ENCODE measurements around the gene CCS.
"Not testable (repeated sequence)": the region's sequence is repeated elsewhere in the genome, so short reads cannot be mapped to it uniquely, and the experiment has no call there.

CCS gene

DNA sequence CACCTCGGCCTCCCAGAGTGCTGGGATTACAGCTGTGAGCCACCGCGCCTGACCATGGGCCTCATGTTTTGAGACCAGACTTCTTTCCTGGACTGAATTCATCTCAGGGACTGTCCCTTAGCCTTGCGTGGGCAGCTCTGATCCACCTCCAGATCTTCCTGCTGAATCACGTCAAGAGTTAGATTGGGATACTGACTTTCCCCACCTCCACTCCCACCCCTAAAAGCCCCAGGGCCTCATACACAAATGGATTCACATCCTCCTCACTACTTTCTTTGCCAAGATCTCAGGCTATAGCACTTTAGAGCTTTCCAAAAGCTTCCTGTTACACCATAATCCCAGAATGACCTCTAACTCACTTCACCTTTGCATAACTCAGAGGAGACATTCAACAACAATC is 12.2 kb upstream of the CCS start:
- POLR2A ChIA-PET: interaction anchor here (0.9 to 1.7 kb wide), 3 partner anchors 36 to 97 kb away, joined by 3 to 5 read pairs (median 5); partner anchors contain the start of genes RBM14, RBM4 and RBM4B
- CTCF ChIA-PET: interaction anchor here (0.7 to 1.2 kb wide), 2 partner anchors 11 to 96 kb away, joined by 3 to 8 read pairs; partner anchors contain the start of genes CCDC87 and CCS
- no peak for DNase-seq (ENCODE audit: extremely low spot score)
- TF ChIP-seq FOXA1 (IDR thresholded peaks at IDR 0.05): no peak
- TF ChIP-seq ZNF384 (IDR thresholded peaks at IDR 0.05): no peak
- no peak for TF ChIP-seq SP1 (IDR thresholded peaks at IDR 0.05)
- no peak for TF ChIP-seq CTBP1 (IDR thresholded peaks at IDR 0.05; ENCODE audit: borderline replicate concordance)
- TF ChIP-seq NFRKB (IDR thresholded peaks at IDR 0.05): no peak

DNA sequence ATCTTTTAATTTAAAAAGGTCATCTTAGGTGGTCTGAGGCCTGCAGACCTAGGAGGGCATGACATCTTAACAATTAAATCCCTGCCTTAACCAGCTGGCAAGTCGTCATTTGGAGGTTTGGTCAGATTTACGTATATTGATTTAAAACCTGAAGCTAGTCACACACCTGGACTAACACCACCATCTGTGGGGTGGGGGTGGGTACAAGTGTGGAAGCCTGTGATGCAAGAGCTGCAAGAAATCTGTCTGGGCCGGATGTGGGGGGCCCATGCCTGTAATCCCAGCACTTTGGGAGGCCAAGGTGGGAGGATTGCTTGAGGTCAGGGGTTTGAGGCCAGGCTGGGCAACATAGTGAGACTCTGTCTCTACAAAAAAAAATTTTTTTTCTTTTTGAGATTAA is 11.7 kb upstream of the CCS start:
- ChIA-PET CTCF (interaction anchor here (0.7 to 1.2 kb wide), 2 partner anchors 11 to 96 kb away, joined by 3 to 8 read pairs; partner anchors contain the start of genes CCDC87 and CCS), POLR2A (interaction anchor here (0.9 to 1.7 kb wide), 2 partner anchors 57 to 97 kb away, joined by 3 to 5 read pairs; partner anchors contain the start of genes RBM4 and RBM4B)
- no peak for DNase-seq (ENCODE audit: extremely low spot score)
- no peak for TF ChIP-seq NFRKB (IDR thresholded peaks at IDR 0.05)
- TF ChIP-seq, protein P1, sequence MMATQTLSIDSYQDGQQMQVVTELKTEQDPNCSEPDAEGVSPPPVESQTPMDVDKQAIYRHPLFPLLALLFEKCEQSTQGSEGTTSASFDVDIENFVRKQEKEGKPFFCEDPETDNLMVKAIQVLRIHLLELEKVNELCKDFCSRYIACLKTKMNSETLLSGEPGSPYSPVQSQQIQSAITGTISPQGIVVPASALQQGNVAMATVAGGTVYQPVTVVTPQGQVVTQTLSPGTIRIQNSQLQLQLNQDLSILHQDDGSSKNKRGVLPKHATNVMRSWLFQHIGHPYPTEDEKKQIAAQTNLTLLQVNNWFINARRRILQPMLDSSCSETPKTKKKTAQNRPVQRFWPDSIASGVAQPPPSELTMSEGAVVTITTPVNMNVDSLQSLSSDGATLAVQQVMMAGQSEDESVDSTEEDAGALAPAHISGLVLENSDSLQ (IDR thresholded peaks at IDR 0.05): no peak
- no peak for TF ChIP-seq CTBP1 (IDR thresholded peaks at IDR 0.05; ENCODE audit: borderline replicate concordance)
- TF ChIP-seq FOXK2 (IDR thresholded peaks at IDR 0.05): no peak
- no peak for TF ChIP-seq L3MBTL2 (conservative IDR thresholded peaks at IDR 0.05)
- no peak for TF ChIP-seq LEF1 (IDR thresholded peaks at IDR 0.05; ENCODE audit: borderline replicate concordance)
- no peak for TF ChIP-seq SUZ12 (IDR thresholded peaks at IDR 0.05)
- TF ChIP-seq ZNF384 (IDR thresholded peaks at IDR 0.05): no peak
- no peak for TF ChIP-seq FOXM1 (IDR thresholded peaks at IDR 0.05; ENCODE audit: borderline replicate concordance)
- no peak for TF ChIP-seq ARNT (IDR thresholded peaks at IDR 0.05)
- TF ChIP-seq FOXA1 (IDR thresholded peaks at IDR 0.05): no peak
- TF ChIP-seq TARDBP (IDR thresholded peaks at IDR 0.05): no peak
- no peak for TF ChIP-seq SP1 (IDR thresholded peaks at IDR 0.05)
- no peak for TF ChIP-seq BHLHE40 (IDR thresholded peaks at IDR 0.05; ENCODE audit: borderline replicate concordance)

GRCh38 chr11:66582565-66583147 is 10.3 kb upstream of the CCS start:
- POLR2A ChIA-PET; CTCF ChIA-PET; DNase-seq (ENCODE audit: extremely low spot score): not testable (repeated sequence)

DNA sequence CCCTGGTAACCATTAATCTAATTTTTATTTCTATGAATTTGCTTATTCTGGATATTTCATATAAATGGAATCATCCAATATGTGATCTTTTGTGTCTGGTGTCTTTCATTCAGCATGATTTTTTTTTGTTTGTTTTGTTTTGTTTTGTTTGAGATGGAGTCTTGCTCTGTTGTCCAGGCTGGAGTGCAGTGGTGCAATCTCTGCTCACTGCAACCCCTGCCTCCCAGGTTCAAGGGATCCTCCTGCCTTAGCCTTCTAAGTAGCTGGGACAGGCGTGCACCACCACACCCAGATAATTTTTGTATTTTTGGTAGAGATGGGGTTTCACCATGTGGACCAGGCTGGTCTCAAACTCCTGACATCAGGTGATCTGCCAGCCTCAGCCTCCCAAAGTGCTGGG is 7.5 kb upstream of the CCS start:
- POLR2A ChIA-PET: interaction anchor here (1.2 kb wide), 1 partner anchor 93 kb away, joined by 4 read pairs; the partner anchor contains the start of gene RBM4B
- DNase-seq (ENCODE audit: extremely low spot score); CTCF ChIA-PET: not testable (repeated sequence)

- ChIA-PET CTCF (interaction anchor here (1.0 kb wide), 1 partner anchor 92 kb away, joined by 3 read pairs; the partner anchor contains the start of gene RBM4B), POLR2A (no interaction called here)
- no peak for DNase-seq (ENCODE audit: extremely low spot score)
- TF ChIP-seq L3MBTL2 (conservative IDR thresholded peaks at IDR 0.05) (no peak), NFRKB (IDR thresholded peaks at IDR 0.05) (no peak), ARNT (IDR thresholded peaks at IDR 0.05) (no peak), ZNF384 (IDR thresholded peaks at IDR 0.05) (no peak), BHLHE40 (IDR thresholded peaks at IDR 0.05; ENCODE audit: borderline replicate concordance) (no peak), SP1 (IDR thresholded peaks at IDR 0.05) (no peak), HDGF (IDR thresholded peaks at IDR 0.05; ENCODE audit: borderline replicate concordance) (no peak), SUZ12 (IDR thresholded peaks at IDR 0.05) (no peak), TARDBP (IDR thresholded peaks at IDR 0.05) (no peak), FOXM1 (IDR thresholded peaks at IDR 0.05; ENCODE audit: borderline replicate concordance) (no peak), FOXK2 (IDR thresholded peaks at IDR 0.05) (no peak), LEF1 (IDR thresholded peaks at IDR 0.05; ENCODE audit: borderline replicate concordance) (no peak), FOXA1 (IDR thresholded peaks at IDR 0.05) (no peak), ELF4 (IDR thresholded peaks at IDR 0.05) (no peak)
- TF ChIP-seq, protein P1 (IDR thresholded peaks at IDR 0.05): no peak
Observed at GRCh38 chr11:66586136-66586535, 6.8 kb upstream of the CCS start.

DNA sequence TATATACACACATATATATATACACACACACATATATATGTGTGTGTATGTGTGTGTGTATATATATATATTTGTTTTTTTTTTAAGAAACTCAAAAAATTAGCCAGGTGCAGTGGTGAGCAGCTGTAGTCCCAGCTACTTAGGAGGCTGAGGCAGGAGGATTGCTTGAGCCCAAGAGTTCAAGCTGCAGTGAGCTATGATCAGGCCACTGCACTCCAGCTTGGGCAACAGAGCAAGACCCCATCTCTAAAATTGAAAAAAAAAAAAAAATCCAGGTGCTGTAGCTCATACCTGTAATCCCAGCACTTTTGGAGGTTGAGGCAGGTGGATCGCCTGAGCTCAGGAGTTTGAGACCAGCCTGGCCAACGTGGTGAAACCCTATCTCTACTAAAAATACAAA is 3.7 kb upstream of the CCS start:
- ChIA-PET CTCF (interaction anchor here (1.1 kb wide), 1 partner anchor 17 kb away, joined by 3 read pairs; no protein-coding TSS in a partner anchor), POLR2A (interaction anchor here (8.6 kb wide), 1 partner anchor 28 kb away, joined by 61 read pairs; the partner anchor contains the start of gene RBM14)
- DNase-seq (ENCODE audit: extremely low spot score): not testable (repeated sequence)

GRCh38 chr11:66589996-66590675 is 2.8 kb upstream of the CCS start:
- TF ChIP-seq FOXK2 (IDR thresholded peaks at IDR 0.05) (no peak), SP1 (IDR thresholded peaks at IDR 0.05) (no peak), BHLHE40 (IDR thresholded peaks at IDR 0.05; ENCODE audit: borderline replicate concordance) (no peak), CTBP1 (IDR thresholded peaks at IDR 0.05; ENCODE audit: borderline replicate concordance) (no peak), LEF1 (IDR thresholded peaks at IDR 0.05; ENCODE audit: borderline replicate concordance) (no peak), HDGF (IDR thresholded peaks at IDR 0.05; ENCODE audit: borderline replicate concordance) (no peak), ZNF384 (IDR thresholded peaks at IDR 0.05) (no peak), TARDBP (IDR thresholded peaks at IDR 0.05) (no peak), FOXA1 (IDR thresholded peaks at IDR 0.05) (no peak), NFRKB (IDR thresholded peaks at IDR 0.05) (no peak), ELF4 (IDR thresholded peaks at IDR 0.05) (no peak), ARNT (IDR thresholded peaks at IDR 0.05) (no peak), FOXM1 (IDR thresholded peaks at IDR 0.05; ENCODE audit: borderline replicate concordance) (no peak), L3MBTL2 (conservative IDR thresholded peaks at IDR 0.05) (no peak), SUZ12 (IDR thresholded peaks at IDR 0.05) (no peak)
- TF ChIP-seq, protein P1 (IDR thresholded peaks at IDR 0.05): no peak
- ChIA-PET CTCF (interaction anchor here (1.1 kb wide), 2 partner anchors 16 to 87 kb away, joined by 3 read pairs; partner anchors contain the start of gene RBM4B), POLR2A (interaction anchor here (0.6 to 8.6 kb wide), 4 partner anchors 27 to 435 kb away, joined by 3 to 61 read pairs (median 12); partner anchors contain the start of genes RBM14, RBM4 and RBM4B)
- DNase-seq (ENCODE audit: extremely low spot score): no peak
